H9 (cell line): ENCODE measurements around the gene OS9. TPM values are rescaled to one million over a fixed set of nuclear protein-coding genes. Genes with fewer than 3 reads are reported as not detected.

Experiments used
- DNase-seq: peaks from one replicate; pipeline ENCODE4 v3.0.0-alpha.2; 2017
- H2AFZ ChIP-seq: one replicate; pipeline ENCODE4 v1.6.1; 2013; ENCODE audit warnings: mild to moderate bottlenecking, low read length, control low read depth, moderate library complexity
- H2AK5ac ChIP-seq: 2 replicates; pipeline ENCODE4 v1.6.1; 2013; ENCODE audit warnings: low read length, control low read depth, mixed read lengths; ENCODE audit not compliant: insufficient read length
- H2BK120ac ChIP-seq: one replicate; pipeline ENCODE4 v1.6.1; 2013; ENCODE audit warnings: low read depth, mild to moderate bottlenecking, low read length, control low read depth, inconsistent platforms; ENCODE audit not compliant: poor library complexity, severe bottlenecking
- H2BK12ac ChIP-seq: 2 replicates; pipeline ENCODE4 v1.6.1; 2013; ENCODE audit warnings: low read length, control low read depth, mixed read lengths, low read depth; ENCODE audit not compliant: insufficient read length
- H2BK15ac ChIP-seq: 2 replicates; pipeline ENCODE4 v1.6.1; 2013; ENCODE audit warnings: low read depth, low read length, control low read depth
- H2BK20ac ChIP-seq: one replicate; pipeline ENCODE4 v1.6.1; 2013; ENCODE audit warnings: low read depth, mild to moderate bottlenecking, low read length, control low read depth, inconsistent platforms; ENCODE audit not compliant: poor library complexity, severe bottlenecking
- H2BK5ac ChIP-seq: 2 replicates; pipeline ENCODE4 v1.6.1; 2013; ENCODE audit warnings: low read length, control low read depth, mixed read lengths; ENCODE audit not compliant: insufficient read length
- H3K14ac ChIP-seq: 2 replicates; pipeline ENCODE4 v1.6.1; 2013; ENCODE audit warnings: low read length, control low read depth; ENCODE audit not compliant: insufficient read depth
- H3K18ac ChIP-seq: 2 replicates; pipeline ENCODE4 v1.6.1; 2013; ENCODE audit warnings: low read depth, mild to moderate bottlenecking, mixed read lengths, low read length, control low read depth; ENCODE audit not compliant: insufficient read length
- H3K23ac ChIP-seq: 2 replicates; pipeline ENCODE4 v1.6.1; 2013; ENCODE audit warnings: low read length, control low read depth, mixed read lengths, low read depth; ENCODE audit not compliant: insufficient read length
- H3K23me2 ChIP-seq: 2 replicates; pipeline ENCODE4 v1.6.1; 2013; ENCODE audit warnings: low read depth, mild to moderate bottlenecking, mixed read lengths, low read length, control low read depth; ENCODE audit not compliant: insufficient read length, poor library complexity, severe bottlenecking
- H3K27ac ChIP-seq: 2 replicates; pipeline ENCODE4 v1.5.1; 2013; ENCODE audit warnings: low read length, control low read depth, mixed read lengths, low read depth; ENCODE audit not compliant: insufficient read length
- H3K27me3 ChIP-seq: 2 replicates; pipeline ENCODE4 v1.6.1; 2013; ENCODE audit warnings: low read length, control low read depth, inconsistent platforms; ENCODE audit not compliant: insufficient read depth
- H3K4ac ChIP-seq: 2 replicates; pipeline ENCODE4 v1.6.1; 2013; ENCODE audit warnings: low read depth, mild to moderate bottlenecking, control low read depth, inconsistent platforms, low read length, moderate library complexity
- H3K4me1 ChIP-seq: 2 replicates; pipeline ENCODE4 v1.6.1; 2013; ENCODE audit warnings: low read length, control low read depth, inconsistent platforms; ENCODE audit not compliant: insufficient read depth
- H3K4me2 ChIP-seq: 2 replicates; pipeline ENCODE4 v1.6.1; 2013; ENCODE audit warnings: low read length, control low read depth, mixed read lengths; ENCODE audit not compliant: insufficient read length, insufficient read depth
- H3K56ac ChIP-seq: 2 replicates; pipeline ENCODE4 v1.6.1; 2013; ENCODE audit warnings: low read depth, mild to moderate bottlenecking, mixed read lengths, low read length, control low read depth; ENCODE audit not compliant: insufficient read length
- H3K79me1 ChIP-seq: 2 replicates; pipeline ENCODE4 v1.6.1; 2013; ENCODE audit warnings: low read depth, mild to moderate bottlenecking, moderate library complexity, low read length, control low read depth, inconsistent platforms; ENCODE audit not compliant: insufficient read depth, poor library complexity, severe bottlenecking
- H3K79me2 ChIP-seq: 2 replicates; pipeline ENCODE4 v1.6.1; 2013; ENCODE audit warnings: low read length, control low read depth, inconsistent platforms; ENCODE audit not compliant: insufficient read depth
- H3K9ac ChIP-seq: 2 replicates; pipeline ENCODE4 v1.6.1; 2013; ENCODE audit warnings: low read length, control low read depth, mixed read lengths; ENCODE audit not compliant: insufficient read length; ENCODE audit errors: extremely low read depth
- H3K9me3 ChIP-seq: one replicate; pipeline ENCODE4 v1.6.1; 2013; ENCODE audit warnings: low read depth, low read length, inconsistent platforms; ENCODE audit not compliant: control insufficient read depth
- H3T11ph ChIP-seq: one replicate; pipeline ENCODE4 v1.6.1; 2013; ENCODE audit warnings: mild to moderate bottlenecking, low read length, control low read depth, inconsistent platforms
- H4K20me1 ChIP-seq: one replicate; pipeline ENCODE4 v1.6.1; 2013; ENCODE audit not compliant: control insufficient read depth, insufficient read length, insufficient read depth
- H4K5ac ChIP-seq: 2 replicates; pipeline ENCODE4 v1.6.1; 2013; ENCODE audit warnings: low read depth, mild to moderate bottlenecking, mixed read lengths, low read length, control low read depth; ENCODE audit not compliant: insufficient read length
- H4K8ac ChIP-seq: replicated peaks from 2 replicates; pipeline ENCODE4 v1.6.1; 2013; ENCODE audit warnings: low read length, control low read depth, mixed read lengths, low read depth; ENCODE audit not compliant: insufficient read length
- H4K91ac ChIP-seq: 2 replicates; pipeline ENCODE4 v1.6.1; 2013; ENCODE audit warnings: low read depth, mild to moderate bottlenecking, moderate library complexity, mixed read lengths, low read length, control low read depth; ENCODE audit not compliant: insufficient read length
- H3K27ac Mint-ChIP-seq, 3 experiments: 2 replicates in 2 of 3; 3 replicates in 1 of 3; pipeline ENCODE4 v1.8.0; 2020 to 2021; ENCODE audit warnings: mixed read lengths in 3 of 3, mild to moderate bottlenecking in 1 of 3, moderate library complexity in 1 of 3
- H3K27me3 Mint-ChIP-seq: 2 replicates; pipeline ENCODE4 v1.8.0; 2021; ENCODE audit warnings: low read depth, mild to moderate bottlenecking, moderate library complexity, mixed read lengths
- H3K36me3 Mint-ChIP-seq, 3 experiments: 2 replicates in 2 of 3; 3 replicates in 1 of 3; pipeline ENCODE4 v1.8.0; 2020 to 2021; ENCODE audit warnings: low read depth in 3 of 3, mixed read lengths in 3 of 3; ENCODE audit not compliant: insufficient read depth in 1 of 3
- H3K4me1 Mint-ChIP-seq, 2 experiments: 2 replicates each; pipeline ENCODE4 v1.8.0; 2020; ENCODE audit warnings: mixed read lengths in 2 of 2
- H3K4me3 Mint-ChIP-seq, 2 experiments: 2 replicates in 1 of 2; 3 replicates in 1 of 2; pipeline ENCODE4 v1.8.0; 2020 to 2021; ENCODE audit warnings: mild to moderate bottlenecking in 2 of 2, mixed read lengths in 2 of 2, moderate library complexity in 1 of 2
- H3K9me3 Mint-ChIP-seq, 2 experiments: 2 replicates in 1 of 2; 3 replicates in 1 of 2; pipeline ENCODE4 v1.8.0; 2020; ENCODE audit warnings: mild to moderate bottlenecking in 2 of 2, mixed read lengths in 2 of 2, moderate library complexity in 1 of 2
- WGBS: extraction: QIAGEN DNeasy Blood & Tissue Kit; methylation state at CpG from one replicate; pipeline ENCODE4 v1.1.7; 2013; ENCODE audit warnings: missing lambda C conversion rate, low lambda C conversion rate, mixed read lengths; ENCODE audit not compliant: insufficient read length; ENCODE audit errors: extremely low coverage; 5-methylcytosine and 5-hydroxymethylcytosine counted together
- total RNA-seq: library from RNA; stranded (reverse); gene quantifications from 2 replicates; pipeline ENCODE4 v1.2.1, GENCODE V29; 2021
- TF ChIP-seq, protein P1 (sequence below): fragments of 200-600 bp; sonication (generic); conservative IDR thresholded peaks from 3 replicates; pipeline ENCODE4 v1.8.0; 2021; ENCODE audit warnings: antibody characterized with exemption, mild to moderate bottlenecking

The OS9 gene
- total RNA-seq, 1 experiment from 2014 or later: 112 TPM

DNA sequence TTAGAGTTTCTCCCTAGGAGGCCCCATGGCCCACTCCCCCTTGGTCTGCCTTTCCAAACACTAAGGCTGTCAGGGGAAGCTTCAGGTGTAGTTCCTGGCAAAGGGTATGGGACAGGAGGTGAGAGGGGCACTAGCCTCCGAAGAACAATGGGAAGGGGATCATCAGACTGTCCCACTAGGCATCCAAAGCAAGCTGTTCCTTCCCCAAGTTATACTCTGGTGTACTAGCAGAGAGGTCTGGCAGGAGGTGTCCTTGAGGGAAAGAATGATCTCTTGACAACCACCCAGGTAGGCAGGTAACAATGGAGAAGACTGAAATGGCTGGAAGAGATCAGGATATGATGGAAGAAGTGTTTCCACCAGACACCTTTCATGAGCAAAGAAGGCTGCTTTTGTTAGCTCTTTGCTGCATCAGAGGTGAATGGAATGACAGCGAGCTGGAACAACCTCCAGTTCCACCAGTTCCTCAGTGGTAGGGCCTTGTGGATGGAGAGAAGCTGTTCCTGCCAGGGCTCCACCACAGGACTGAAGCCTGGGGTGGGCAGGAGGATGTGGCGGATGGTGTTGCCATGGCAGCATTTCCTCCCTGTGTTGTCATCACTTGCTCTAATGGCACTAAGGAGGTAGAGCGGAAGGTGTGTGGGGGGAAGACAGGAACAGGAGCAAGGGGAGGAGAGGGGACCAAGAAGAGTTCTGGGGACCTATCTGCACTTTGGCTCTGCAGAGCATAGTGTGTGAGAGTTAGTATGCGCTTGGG lies 46.9 kb downstream of the OS9 start:
- no CpG with 5 or more reads among the region's 5 CpGs for WGBS
- Histone ChIP-seq H3K9me3 (no peaks in the 10 kb centered on the region), H3K9ac (no peak overlapping the region), H3K18ac (no peak overlapping the region), H2BK20ac (no peak overlapping the region), H3K56ac (no peak overlapping the region), H2BK120ac (no peak overlapping the region), H3K4ac (no peak overlapping the region), H3K14ac (no peak overlapping the region), H4K91ac (no peak overlapping the region), H3T11ph (no peak overlapping the region), H3K79me2 (no peaks in the 10 kb centered on the region), H3K79me1 (no peaks in the 10 kb centered on the region), H3K4me2 (no peak overlapping the region), H2AK5ac (no peak overlapping the region), H3K27ac (no peak overlapping the region), H2BK15ac (no peak overlapping the region), H2BK12ac (no peak overlapping the region), H4K8ac (no peak overlapping the region), H4K20me1 (no peaks in the 10 kb centered on the region), H2BK5ac (no peak overlapping the region), H3K23ac (no peak overlapping the region), H3K23me2 (peaks cover 17% of the 10 kb centered on the region), H2AFZ (no peak overlapping the region), H3K4me1 (peaks cover 2% of the 10 kb centered on the region; the same call in 1 of the 2 replicates), H4K5ac (no peak overlapping the region), H3K27me3 (peaks cover 43% of the 10 kb centered on the region)
- Mint-ChIP-seq H3K27me3 (peaks cover 71% of the 10 kb centered on the region), H3K27ac (no peak overlapping the region), H3K4me1 (peaks cover 27 to 28% of the 10 kb centered on the region in 2 experiments), H3K36me3 (peaks cover 0 to 4% (median 0%) of the 10 kb centered on the region in 3 experiments; a peak in 3 of 7 replicates), H3K9me3 (no peaks in the 10 kb centered on the region; a peak in 1 of 5 replicates), H3K4me3 (0 out of 5 replicates have a peak overlapping the region, but pooled peaks of 1 of the 2 experiments have one; percentile 13)
- TF ChIP-seq, protein P1, sequence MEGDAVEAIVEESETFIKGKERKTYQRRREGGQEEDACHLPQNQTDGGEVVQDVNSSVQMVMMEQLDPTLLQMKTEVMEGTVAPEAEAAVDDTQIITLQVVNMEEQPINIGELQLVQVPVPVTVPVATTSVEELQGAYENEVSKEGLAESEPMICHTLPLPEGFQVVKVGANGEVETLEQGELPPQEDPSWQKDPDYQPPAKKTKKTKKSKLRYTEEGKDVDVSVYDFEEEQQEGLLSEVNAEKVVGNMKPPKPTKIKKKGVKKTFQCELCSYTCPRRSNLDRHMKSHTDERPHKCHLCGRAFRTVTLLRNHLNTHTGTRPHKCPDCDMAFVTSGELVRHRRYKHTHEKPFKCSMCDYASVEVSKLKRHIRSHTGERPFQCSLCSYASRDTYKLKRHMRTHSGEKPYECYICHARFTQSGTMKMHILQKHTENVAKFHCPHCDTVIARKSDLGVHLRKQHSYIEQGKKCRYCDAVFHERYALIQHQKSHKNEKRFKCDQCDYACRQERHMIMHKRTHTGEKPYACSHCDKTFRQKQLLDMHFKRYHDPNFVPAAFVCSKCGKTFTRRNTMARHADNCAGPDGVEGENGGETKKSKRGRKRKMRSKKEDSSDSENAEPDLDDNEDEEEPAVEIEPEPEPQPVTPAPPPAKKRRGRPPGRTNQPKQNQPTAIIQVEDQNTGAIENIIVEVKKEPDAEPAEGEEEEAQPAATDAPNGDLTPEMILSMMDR: no peak
- peak; percentile 37 for DNase-seq
